K562 (cell line): ENCODE measurements around the gene SPATA24. TPM values are rescaled to one million over a fixed set of nuclear protein-coding genes. Genes with fewer than 3 reads are reported as not detected.

Experiments
- BRCA1 ChIP-seq, 2 experiments: fragments of 450-650 bp in 1 of 2; sonication (generic) in 1 of 2; formaldehyde crosslinking in 1 of 2; IDR thresholded peaks; 2 replicates each; pipeline versions ENCODE4 v1.5.0 to v1.6.1; 2017 to 2020; ENCODE audit warnings: mild to moderate bottlenecking in 1 of 2, missing genetic modification reagents in 1 of 2
- DMBX1 ChIP-seq: fragments of 250-450 bp; sonication (Bioruptor Pico); IDR thresholded peaks from 2 replicates; pipeline ENCODE4 v1.8.0; 2022; ENCODE audit warnings: inconsistent platforms, mild to moderate bottlenecking, moderate library complexity, borderline replicate concordance
- ILK ChIP-seq: fragments of 450-650 bp; IDR thresholded peaks from 2 replicates; pipeline ENCODE4 v1.6.1; 2016; ENCODE audit warnings: missing genetic modification characterization, low read depth, mild to moderate bottlenecking, missing compliant biosample characterization, moderate library complexity, borderline replicate concordance
- KAT7 ChIP-seq: sonication (generic); formaldehyde crosslinking; IDR thresholded peaks from 2 replicates; pipeline ENCODE4 v1.8.0; 2022; ENCODE audit warnings: missing genetic modification reagents, mild to moderate bottlenecking, borderline replicate concordance
- TRIM28 ChIP-seq: fragments of 450-650 bp; IDR thresholded peaks from 2 replicates; pipeline ENCODE4 v1.6.1; 2017
- ZBTB11 ChIP-seq, 3 experiments: fragments of 200-800 bp in 1 of 3; fragments of 250-450 bp in 1 of 3; fragments of 450-650 bp in 1 of 3; sonication (Bioruptor Pico) in 1 of 3; sonication (Bioruptor generic) in 1 of 3; formaldehyde crosslinking in 1 of 3; IDR thresholded peaks; 2 replicates each; pipeline versions ENCODE4 v1.6.1 to v1.8.0; 2016 to 2022; ENCODE audit warnings: mild to moderate bottlenecking in 2 of 3, missing genetic modification characterization in 2 of 3, missing compliant biosample characterization in 1 of 3, moderate library complexity in 1 of 3
- ZNF444 ChIP-seq: fragments of 250-450 bp; sonication (Bioruptor Pico); IDR thresholded peaks from 2 replicates; pipeline ENCODE4 v1.4.0; 2020; ENCODE audit warnings: mild to moderate bottlenecking, moderate library complexity
- polyA plus RNA-seq, 8 experiments: library from polyadenylated mRNA; depleted of rRNA in 4 of 8; stranded (reverse) in 5 of 8; unstranded in 3 of 8; fragments of >200 nt; fragmentation: Nextera tagmentation in 2 of 8; fragmentation: Illumina TruSeq in 1 of 8; extraction: Ambion mirVana in 2 of 8; extraction: Trizol in 1 of 8; gene quantifications; 2 replicates each; pipeline versions ENCODE4 v1.2.1 to v1.2.3, GENCODE V29; 2011 to 2014; ENCODE audit warnings: inconsistent platforms in 1 of 8, missing spikeins in 1 of 8
- total RNA-seq, 7 experiments: library from RNA; depleted of rRNA in 6 of 7; stranded (reverse); fragments of >200 nt in 6 of 7; fragmentation: Illumina TruSeq in 2 of 7; extraction: Trizol in 2 of 7; gene quantifications; 2 replicates each; pipeline versions ENCODE4 v1.2.1 to v1.2.3, GENCODE V29; 2011 to 2021; ENCODE audit warnings: low replicate concordance in 1 of 7

SPATA24 gene
- total and polyA plus RNA-seq, 9 of the 15 experiments (the other 6 are each of a cell fraction or from before 2014, with no cell fraction given), result 4.1 to 12.6 (median 8.0) TPM

- 0 out of 6 replicates have a peak, but pooled peaks of 1 of the 3 experiments have one; percentile 19 for TF ChIP-seq ZBTB11 (CRISPR knock-in tag; IDR thresholded peaks at IDR 0.05)
- no peak for TF ChIP-seq DMBX1 (CRISPR knock-in tag)
- no peak for TF ChIP-seq ZNF444 (CRISPR knock-in tag)
- no peak for TF ChIP-seq TRIM28
- TF ChIP-seq BRCA1 (IDR thresholded peaks at IDR 0.05), result no peak
- TF ChIP-seq BRCA1 (CRISPR knock-in tag; IDR thresholded peaks at IDR 0.05), result no peak
- 0 out of 2 replicates have a peak, but pooled peaks have one; percentile 31 for TF ChIP-seq KAT7 (CRISPR knock-in tag)
- no peak for TF ChIP-seq ILK
Measured at GRCh38 chr5:139384591-139385051, 19.3 kb downstream of the SPATA24 start (continued).
